Natural killer cell (primary cell): Measurements from ENCODE around the gene HERPUD2. TPM values are rescaled to one million over a fixed set of nuclear protein-coding genes. Genes with fewer than 3 reads are reported as not detected.

ENCODE experiments used
- ATAC-seq, 3 donors: fragments of 150-1000 bp in 2 of 3; fragments of 200-7000 bp in 1 of 3; cut with Tn5 transposase; 1 replicate in 1 of 3; 2 replicates in 2 of 3; pipeline ENCODE4 v1.10.0; 2021; ENCODE audit warnings: mild to moderate bottlenecking in 2 of 3, moderate library complexity in 2 of 3
- DNase-seq, 2 donors: peaks; one replicate each; pipeline versions ENCODE4 v3.0.0 to v3.0.0-alpha.2; 2013 to 2021; ENCODE audit warnings: mixed read lengths in 1 of 2
- H3K27ac ChIP-seq: one replicate; pipeline ENCODE4 v1.5.1; 2013; ENCODE audit warnings: mild to moderate bottlenecking, low read length
- H3K27me3 ChIP-seq: one replicate; pipeline ENCODE4 v1.6.1; 2013; ENCODE audit warnings: low read length; ENCODE audit not compliant: control insufficient read depth, insufficient read depth
- H3K36me3 ChIP-seq: one replicate; pipeline ENCODE4 v1.6.1; 2013; ENCODE audit warnings: low read length; ENCODE audit not compliant: control insufficient read depth, insufficient read depth
- H3K4me1 ChIP-seq: one replicate; pipeline ENCODE4 v1.6.1; 2013; ENCODE audit warnings: low read length; ENCODE audit not compliant: control insufficient read depth, insufficient read depth
- H3K4me3 ChIP-seq: one replicate; pipeline ENCODE4 v1.5.1; 2013; ENCODE audit warnings: low read length
- H3K9me3 ChIP-seq: one replicate; pipeline ENCODE4 v1.6.1; 2013; ENCODE audit warnings: low read length; ENCODE audit not compliant: control insufficient read depth, insufficient read depth
- H3K27ac Mint-ChIP-seq, 2 donors: one replicate each; pipeline ENCODE4 v1.8.0; 2022; ENCODE audit warnings: mild to moderate bottlenecking in 2 of 2, mixed read lengths in 2 of 2, moderate library complexity in 1 of 2
- H3K27me3 Mint-ChIP-seq, 2 donors: one replicate each; pipeline ENCODE4 v1.8.0; 2022; ENCODE audit warnings: low read depth in 2 of 2, mixed read lengths in 2 of 2
- H3K36me3 Mint-ChIP-seq: one replicate; pipeline ENCODE4 v1.8.0; 2022; ENCODE audit warnings: mixed read lengths
- H3K4me1 Mint-ChIP-seq, 2 donors: one replicate each; pipeline ENCODE4 v1.8.0; 2022; ENCODE audit warnings: mixed read lengths in 2 of 2
- H3K4me3 Mint-ChIP-seq: one replicate; pipeline ENCODE4 v1.8.0; 2022; ENCODE audit warnings: mild to moderate bottlenecking, moderate library complexity, mixed read lengths
- H3K9me3 Mint-ChIP-seq, 2 donors: one replicate each; pipeline ENCODE4 v1.8.0; 2022; ENCODE audit warnings: mixed read lengths in 2 of 2
- WGBS: methylation state at CpG from one replicate; pipeline ENCODE4 v1.1.7; 2013; ENCODE audit warnings: missing lambda C conversion rate; ENCODE audit not compliant: insufficient coverage; 5-methylcytosine and 5-hydroxymethylcytosine counted together
- intact Hi-C: fragments of 100-400 bp; cut with micrococcal nuclease; formaldehyde crosslinking; loops from one replicate; pipeline ENCODE4 v1.14.2; 2022
- total RNA-seq, 4 donors: library from RNA; stranded (reverse); fragments of 120-200 nt in 1 of 4; gene quantifications; one replicate each; pipeline versions ENCODE4 v1.2.3 to v1.2.4, GENCODE V29; 2013 to 2022
- TF ChIP-seq, protein P1 (sequence below): fragments of 200-600 bp; IDR thresholded peaks from one replicate; pipeline ENCODE4 v1.8.0; 2022; ENCODE audit warnings: antibody characterized with exemption

Gene HERPUD2
- total RNA-seq, 3 donors from 2014 or later (not counting 1 experiment from before 2014, with no cell fraction given): 103 to 112 (median 111) TPM

DNA sequence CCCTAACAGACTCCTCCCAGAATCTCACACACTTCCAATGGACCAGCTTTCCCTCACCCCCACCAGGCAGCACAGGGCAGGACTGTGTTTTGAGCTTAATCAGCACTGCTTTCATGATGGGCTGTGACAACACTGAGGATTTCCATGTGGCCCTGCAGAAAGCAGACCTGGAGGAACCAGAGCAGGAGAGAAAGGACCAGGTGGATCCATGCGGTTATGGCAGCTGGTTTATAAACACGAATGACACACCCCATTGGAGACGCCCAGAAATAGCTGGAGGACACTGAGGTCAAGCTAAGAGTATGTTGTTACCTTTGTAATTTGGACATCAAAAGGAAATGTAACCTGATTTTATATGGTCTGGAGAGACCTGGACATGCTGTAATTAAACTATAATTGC lies 31.7 kb upstream of the HERPUD2 start:
- intact Hi-C loops: no loop called here
- H3K9me3 ChIP-seq: no peaks in the 10 kb centered on the region

GRCh38 chr7:35725280-35725680 lies 30.3 kb upstream of the HERPUD2 start:
- Histone ChIP-seq H3K9me3 (no peaks in the 10 kb centered on the region), H3K27me3 (no peaks in the 10 kb centered on the region), H3K4me1 (peaks cover 63% of the 10 kb centered on the region), H3K4me3 (no peak overlapping the region), H3K36me3 (no peaks in the 10 kb centered on the region), H3K27ac (peak overlapping the region; percentile 70)
- Mint-ChIP-seq H3K9me3 (no peaks in the 10 kb centered on the region), H3K27me3 (no peaks in the 10 kb centered on the region), H3K36me3 (no peaks in the 10 kb centered on the region), H3K4me3 (no peak overlapping the region), H3K4me1 (peaks cover 71 to 72% of the 10 kb centered on the region in 2 donors), H3K27ac (peak overlapping the region; percentile 85 to 96)
- DNase-seq: peak; percentile 36 to 90
- TF ChIP-seq, protein P1, sequence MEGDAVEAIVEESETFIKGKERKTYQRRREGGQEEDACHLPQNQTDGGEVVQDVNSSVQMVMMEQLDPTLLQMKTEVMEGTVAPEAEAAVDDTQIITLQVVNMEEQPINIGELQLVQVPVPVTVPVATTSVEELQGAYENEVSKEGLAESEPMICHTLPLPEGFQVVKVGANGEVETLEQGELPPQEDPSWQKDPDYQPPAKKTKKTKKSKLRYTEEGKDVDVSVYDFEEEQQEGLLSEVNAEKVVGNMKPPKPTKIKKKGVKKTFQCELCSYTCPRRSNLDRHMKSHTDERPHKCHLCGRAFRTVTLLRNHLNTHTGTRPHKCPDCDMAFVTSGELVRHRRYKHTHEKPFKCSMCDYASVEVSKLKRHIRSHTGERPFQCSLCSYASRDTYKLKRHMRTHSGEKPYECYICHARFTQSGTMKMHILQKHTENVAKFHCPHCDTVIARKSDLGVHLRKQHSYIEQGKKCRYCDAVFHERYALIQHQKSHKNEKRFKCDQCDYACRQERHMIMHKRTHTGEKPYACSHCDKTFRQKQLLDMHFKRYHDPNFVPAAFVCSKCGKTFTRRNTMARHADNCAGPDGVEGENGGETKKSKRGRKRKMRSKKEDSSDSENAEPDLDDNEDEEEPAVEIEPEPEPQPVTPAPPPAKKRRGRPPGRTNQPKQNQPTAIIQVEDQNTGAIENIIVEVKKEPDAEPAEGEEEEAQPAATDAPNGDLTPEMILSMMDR: peak; percentile 34
- intact Hi-C loops: no loop called here
- ATAC-seq: peak in 2 of 3 donors; percentile 8 to 30
- WGBS: 42% methylated on average over 10 of the region's 10 CpGs

More for the DNA sequence above, 31.7 kb upstream of the HERPUD2 start:
- TF ChIP-seq, protein P1: no peak
- H3K4me3 ChIP-seq: no peak overlapping the region
- peaks cover 75% of the 10 kb centered on the region for H3K4me1 ChIP-seq
- no peaks in the 10 kb centered on the region for H3K36me3 Mint-ChIP-seq
- peaks cover 77 to 84% of the 10 kb centered on the region in 2 donors for H3K4me1 Mint-ChIP-seq
- ATAC-seq (no peak), DNase-seq (no peak)
- no peaks in the 10 kb centered on the region for H3K27me3 Mint-ChIP-seq
- H3K4me3 Mint-ChIP-seq: no peak overlapping the region
- H3K27me3 ChIP-seq: no peaks in the 10 kb centered on the region
- H3K27ac ChIP-seq: peak overlapping the region; percentile 1
- H3K9me3 Mint-ChIP-seq: no peaks in the 10 kb centered on the region
- peak overlapping the region; percentile 96 to 97 for H3K27ac Mint-ChIP-seq
- H3K36me3 ChIP-seq: no peaks in the 10 kb centered on the region
- 88% methylated on average over 3 of the region's 3 CpGs for WGBS

DNA sequence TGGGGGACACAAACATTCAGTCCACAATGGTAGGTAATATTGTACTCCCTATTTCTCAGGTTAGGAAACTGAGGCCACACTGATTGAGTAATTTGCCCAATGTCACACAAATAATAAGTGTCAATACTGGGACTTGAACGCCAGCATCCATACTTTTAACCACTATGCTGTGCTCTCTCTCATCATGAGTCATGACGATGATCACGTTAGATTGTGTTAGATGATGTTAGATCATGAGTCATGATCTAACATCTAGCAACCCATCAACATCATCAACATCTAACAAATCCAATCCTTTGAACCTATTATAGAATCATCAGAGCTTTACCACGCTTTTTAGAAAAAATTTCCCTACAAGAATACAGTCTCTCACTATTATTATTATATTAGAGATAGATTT lies 28.1 kb upstream of the HERPUD2 start:
- no peaks in the 10 kb centered on the region for H3K27me3 ChIP-seq
- Mint-ChIP-seq H3K4me1 (peaks cover 49 to 50% of the 10 kb centered on the region in 2 donors), H3K4me3 (no peak overlapping the region), H3K36me3 (no peaks in the 10 kb centered on the region), H3K27me3 (no peaks in the 10 kb centered on the region), H3K27ac (peak overlapping the region; percentile 85 to 96), H3K9me3 (no peaks in the 10 kb centered on the region)
- no peaks in the 10 kb centered on the region for H3K9me3 ChIP-seq
- no peaks in the 10 kb centered on the region for H3K36me3 ChIP-seq
- DNase-seq (peak in 1 of 2 donors; percentile 72), ATAC-seq (peak; percentile 64 to 81 (median 73))
- H3K4me1 ChIP-seq: peaks cover 41% of the 10 kb centered on the region
- intact Hi-C loops: loop anchor here (1.0 kb wide), 1 partner anchor 28 kb away; the partner anchor contains the start of gene HERPUD2
- WGBS: 33% methylated on average over 1 of the region's 4 CpGs
- H3K27ac ChIP-seq: no peak overlapping the region
- TF ChIP-seq, protein P1: no peak
- H3K4me3 ChIP-seq: no peak overlapping the region
